ENCODE measurements around the gene SCMH1. TPM values are rescaled to one million over a fixed set of nuclear protein-coding genes. Genes with fewer than 3 reads are reported as not detected.

The SCMH1 gene
- total RNA-seq, 1 experiment from 2014 or later: 28.0 TPM

DNA sequence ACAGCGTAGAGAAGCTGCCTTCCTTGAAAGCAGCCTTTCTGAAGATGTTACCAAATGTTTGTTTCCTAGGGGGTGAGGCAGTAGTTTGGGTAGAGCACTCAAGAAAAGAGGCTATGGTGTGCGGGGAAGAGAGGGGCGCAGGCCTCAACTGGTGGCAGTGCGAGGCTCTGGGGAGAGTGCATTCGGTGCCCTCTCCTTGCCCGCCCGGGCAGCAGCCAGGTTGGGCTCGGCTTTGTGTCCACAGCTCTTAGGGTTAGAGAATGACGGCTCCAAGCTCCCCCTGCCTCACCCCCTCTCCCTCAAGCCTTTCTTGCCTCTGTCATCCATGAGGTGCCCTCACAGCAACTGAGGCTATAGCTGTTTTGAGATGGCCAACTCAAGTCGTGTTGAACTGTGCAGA lies 219.7 kb downstream of the SCMH1 start:
- ChIA-PET CTCF (no interaction called here), POLR2A (no interaction called here), RAD21 (ENCODE audit: low non-redundant PET in 1 of 2, low total read pairs in 2 of 2, uncharacterized antibody in 2 of 2, unreplicated experiment in 2 of 2) (no interaction called here)
- no peak overlapping the region for H3K9ac ChIP-seq (ENCODE audit: low read length)
- intact Hi-C loops (cut with micrococcal nuclease): no loop called here
- BruUV-seq (replicated peaks): no TSS peak
- no peaks in the 10 kb centered on the region for H3K9me2 ChIP-seq (ENCODE audit: insufficient read depth)
- DNase-seq (ENCODE audit: low read depth, low spot score): no peak
- no peaks in the 10 kb centered on the region for H3K4me1 ChIP-seq (ENCODE audit: control insufficient read depth in 1 of 2, insufficient read depth in 2 of 2, low read length in 2 of 2)
- ATAC-seq: no peak
- no peaks in the 10 kb centered on the region for H3K9me3 ChIP-seq (ENCODE audit: control insufficient read depth in 1 of 2, insufficient read depth in 1 of 2, low read depth in 1 of 2, low read length in 2 of 2)
- H3K27me3 ChIP-seq (ENCODE audit: insufficient read depth, low read length): no peaks in the 10 kb centered on the region
- no peaks in the 10 kb centered on the region for H3K79me2 ChIP-seq (ENCODE audit: insufficient read depth, low read length)
- no peak overlapping the region for H3K27ac ChIP-seq (ENCODE audit: low read depth, low read length)
- no peak overlapping the region for H2AFZ ChIP-seq (ENCODE audit: low read depth, low read length, poor library complexity, severe bottlenecking)
- no peaks in the 10 kb centered on the region for H4K20me1 ChIP-seq (ENCODE audit: insufficient read depth)
- no peak overlapping the region for H3K4me3 ChIP-seq (replicated peaks in 1 of 2; ENCODE audit: low read depth in 1 of 2, low read length in 2 of 2)
- no peak overlapping the region for H3K4me2 ChIP-seq (ENCODE audit: low read length)
- peaks cover 5 to 13% of the 10 kb centered on the region in 2 experiments; a peak in 3 of 4 replicates for H3K36me3 ChIP-seq (ENCODE audit: control insufficient read depth in 1 of 2, insufficient read depth in 2 of 2, low read length in 2 of 2)
- TF ChIP-seq CBX3 (IDR thresholded peaks at IDR 0.05; ENCODE audit: low read depth): no peak
- no peak for TF ChIP-seq CEBPB (IDR thresholded peaks at IDR 0.05; ENCODE audit: low read depth)
- no peak for TF ChIP-seq SIN3A (IDR thresholded peaks at IDR 0.05; ENCODE audit: low read depth)
- TF ChIP-seq, protein P1, sequence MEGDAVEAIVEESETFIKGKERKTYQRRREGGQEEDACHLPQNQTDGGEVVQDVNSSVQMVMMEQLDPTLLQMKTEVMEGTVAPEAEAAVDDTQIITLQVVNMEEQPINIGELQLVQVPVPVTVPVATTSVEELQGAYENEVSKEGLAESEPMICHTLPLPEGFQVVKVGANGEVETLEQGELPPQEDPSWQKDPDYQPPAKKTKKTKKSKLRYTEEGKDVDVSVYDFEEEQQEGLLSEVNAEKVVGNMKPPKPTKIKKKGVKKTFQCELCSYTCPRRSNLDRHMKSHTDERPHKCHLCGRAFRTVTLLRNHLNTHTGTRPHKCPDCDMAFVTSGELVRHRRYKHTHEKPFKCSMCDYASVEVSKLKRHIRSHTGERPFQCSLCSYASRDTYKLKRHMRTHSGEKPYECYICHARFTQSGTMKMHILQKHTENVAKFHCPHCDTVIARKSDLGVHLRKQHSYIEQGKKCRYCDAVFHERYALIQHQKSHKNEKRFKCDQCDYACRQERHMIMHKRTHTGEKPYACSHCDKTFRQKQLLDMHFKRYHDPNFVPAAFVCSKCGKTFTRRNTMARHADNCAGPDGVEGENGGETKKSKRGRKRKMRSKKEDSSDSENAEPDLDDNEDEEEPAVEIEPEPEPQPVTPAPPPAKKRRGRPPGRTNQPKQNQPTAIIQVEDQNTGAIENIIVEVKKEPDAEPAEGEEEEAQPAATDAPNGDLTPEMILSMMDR (IDR thresholded peaks at IDR 0.05 in 2 of 3, conservative IDR thresholded peaks at IDR 0.05 in 1 of 3; ENCODE audit: borderline replicate concordance in 1 of 3, insufficient read depth in 1 of 3, low read depth in 2 of 3, low read length in 2 of 3): no peak
- TF ChIP-seq, protein P2, sequence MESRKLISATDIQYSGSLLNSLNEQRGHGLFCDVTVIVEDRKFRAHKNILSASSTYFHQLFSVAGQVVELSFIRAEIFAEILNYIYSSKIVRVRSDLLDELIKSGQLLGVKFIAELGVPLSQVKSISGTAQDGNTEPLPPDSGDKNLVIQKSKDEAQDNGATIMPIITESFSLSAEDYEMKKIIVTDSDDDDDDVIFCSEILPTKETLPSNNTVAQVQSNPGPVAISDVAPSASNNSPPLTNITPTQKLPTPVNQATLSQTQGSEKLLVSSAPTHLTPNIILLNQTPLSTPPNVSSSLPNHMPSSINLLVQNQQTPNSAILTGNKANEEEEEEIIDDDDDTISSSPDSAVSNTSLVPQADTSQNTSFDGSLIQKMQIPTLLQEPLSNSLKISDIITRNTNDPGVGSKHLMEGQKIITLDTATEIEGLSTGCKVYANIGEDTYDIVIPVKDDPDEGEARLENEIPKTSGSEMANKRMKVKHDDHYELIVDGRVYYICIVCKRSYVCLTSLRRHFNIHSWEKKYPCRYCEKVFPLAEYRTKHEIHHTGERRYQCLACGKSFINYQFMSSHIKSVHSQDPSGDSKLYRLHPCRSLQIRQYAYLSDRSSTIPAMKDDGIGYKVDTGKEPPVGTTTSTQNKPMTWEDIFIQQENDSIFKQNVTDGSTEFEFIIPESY (IDR thresholded peaks at IDR 0.05; ENCODE audit: extremely low read depth, insufficient replicate concordance, low read length): no peak
